GM23338 (cell line): ENCODE measurements around the gene MAPK12. TPM values are rescaled to one million over a fixed set of nuclear protein-coding genes. Genes with fewer than 3 reads are reported as not detected.

Experiments
- ATAC-seq: fragments of 200-7000 bp; cut with Tn5 transposase; 3 replicates; pipeline ENCODE4 v1.9.1; 2020
- DNase-seq: peaks from one replicate; pipeline ENCODE4 v3.0.0-alpha.2; 2015; ENCODE audit warnings: low spot score
- H2AFZ ChIP-seq: fragments of 200-600 bp; sonication (generic); 2 replicates; pipeline ENCODE4 v1.8.0; 2016; ENCODE audit warnings: antibody characterized with exemption, mild to moderate bottlenecking, moderate library complexity
- H3F3A ChIP-seq: fragments of 200-600 bp; sonication (generic); replicated peaks from 2 replicates; pipeline ENCODE4 v1.8.0; 2017; ENCODE audit warnings: antibody characterized with exemption, mixed run types, low read depth
- H3K27ac ChIP-seq: fragments of 200-600 bp; sonication (generic); 2 replicates; pipeline ENCODE4 v1.6.1; 2016; ENCODE audit warnings: low read depth
- H3K27me3 ChIP-seq: fragments of 200-600 bp; sonication (generic); 2 replicates; pipeline ENCODE4 v1.8.0; 2016; ENCODE audit warnings: mild to moderate bottlenecking, mixed run types, moderate library complexity; ENCODE audit not compliant: insufficient read depth
- H3K36me3 ChIP-seq: fragments of 200-600 bp; sonication (generic); 2 replicates; pipeline ENCODE4 v1.8.0; 2016; ENCODE audit warnings: mild to moderate bottlenecking; ENCODE audit not compliant: insufficient read depth
- H3K4me1 ChIP-seq: fragments of 200-600 bp; sonication (generic); 2 replicates; pipeline ENCODE4 v1.8.0; 2016; ENCODE audit warnings: mild to moderate bottlenecking, moderate library complexity; ENCODE audit not compliant: insufficient read depth
- H3K4me2 ChIP-seq: fragments of 200-600 bp; sonication (generic); 2 replicates; pipeline ENCODE4 v1.7.1; 2017; ENCODE audit warnings: mixed run types
- H3K4me3 ChIP-seq: fragments of 200-600 bp; sonication (generic); 2 replicates; pipeline ENCODE4 v1.6.1; 2016; ENCODE audit warnings: mixed run types
- H3K79me2 ChIP-seq: fragments of 200-600 bp; sonication (generic); replicated peaks from 2 replicates; pipeline ENCODE4 v1.8.0; 2017; ENCODE audit warnings: mild to moderate bottlenecking; ENCODE audit not compliant: insufficient read depth
- H3K9me2 ChIP-seq: fragments of 200-600 bp; sonication (generic); 2 replicates; pipeline ENCODE4 v1.8.0; 2017; ENCODE audit not compliant: insufficient read depth
- H4K20me1 ChIP-seq: fragments of 200-600 bp; sonication (generic); replicated peaks from 2 replicates; pipeline ENCODE4 v1.8.0; 2017; ENCODE audit warnings: mild to moderate bottlenecking; ENCODE audit not compliant: insufficient read depth
- H3K27ac Mint-ChIP-seq: 2 replicates; pipeline ENCODE4 v1.8.0; 2020; ENCODE audit warnings: inconsistent platforms, mild to moderate bottlenecking, moderate library complexity, mixed read lengths
- H3K27me3 Mint-ChIP-seq: 3 replicates; pipeline ENCODE4 v1.8.0; 2022; ENCODE audit warnings: low read depth, mild to moderate bottlenecking, moderate library complexity, mixed read lengths, inconsistent platforms; ENCODE audit not compliant: insufficient read depth, poor library complexity
- H3K36me3 Mint-ChIP-seq: 3 replicates; pipeline ENCODE4 v1.8.0; 2021; ENCODE audit warnings: low read depth, mild to moderate bottlenecking, inconsistent platforms, moderate library complexity, mixed read lengths
- H3K4me1 Mint-ChIP-seq: 3 replicates; pipeline ENCODE4 v1.8.0; 2020; ENCODE audit warnings: mild to moderate bottlenecking, inconsistent platforms, mixed read lengths
- H3K4me3 Mint-ChIP-seq: 3 replicates; pipeline ENCODE4 v1.8.0; 2021; ENCODE audit warnings: moderate library complexity, mild to moderate bottlenecking, inconsistent platforms, mixed read lengths
- H3K9me3 Mint-ChIP-seq: 3 replicates; pipeline ENCODE4 v1.8.0; 2020; ENCODE audit warnings: moderate library complexity, mild to moderate bottlenecking, inconsistent platforms, mixed read lengths
- CREB1 ChIP-seq: fragments of 250-450 bp; sonication (Bioruptor Pico); IDR thresholded peaks from 2 replicates; pipeline ENCODE4 v1.5.0; 2020; ENCODE audit warnings: low read depth, mild to moderate bottlenecking, moderate library complexity
- EZH2phosphoT487 ChIP-seq: fragments of 200-600 bp; sonication (generic); IDR thresholded peaks from one replicate; pipeline ENCODE4 v1.8.1; 2018; ENCODE audit warnings: antibody characterized with exemption; ENCODE audit not compliant: unreplicated experiment
- REST ChIP-seq: IDR thresholded peaks from one replicate; pipeline ENCODE4 v1.6.1; 2018; ENCODE audit warnings: antibody characterized with exemption; ENCODE audit not compliant: unreplicated experiment
- STAT1 ChIP-seq: IDR thresholded peaks from one replicate; pipeline ENCODE4 v1.6.1; 2016; ENCODE audit warnings: antibody characterized with exemption; ENCODE audit not compliant: unreplicated experiment
- ZNF114 ChIP-seq: fragments of 250-450 bp; sonication (Bioruptor Pico); IDR thresholded peaks from 2 replicates; pipeline ENCODE4 v1.5.0; 2020; ENCODE audit warnings: mild to moderate bottlenecking, moderate library complexity
- ZNF331 ChIP-seq: fragments of 250-450 bp; sonication (Bioruptor Pico); IDR thresholded peaks from 2 replicates; pipeline ENCODE4 v1.5.0; 2020; ENCODE audit warnings: low read depth, mild to moderate bottlenecking, moderate library complexity
- polyA plus RNA-seq: library from polyadenylated mRNA; unstranded; fragments of >200 nt; fragmentation: Nextera tagmentation; extraction: Ambion mirVana; gene quantifications from 2 replicates; pipeline ENCODE4 v1.2.1, GENCODE V29; 2016
- total RNA-seq: library from RNA; depleted of rRNA; stranded (reverse); fragments of >200 nt; shearing (Covaris generic); gene quantifications from 2 replicates; pipeline ENCODE4 v1.2.3, GENCODE V29; 2014
- TF ChIP-seq, protein P1 (sequence below): fragments of 250-450 bp; sonication (Bioruptor Pico); IDR thresholded peaks from 2 replicates; pipeline ENCODE4 v1.5.0; 2020; ENCODE audit warnings: mild to moderate bottlenecking, moderate library complexity
- TF ChIP-seq, protein P2 (sequence below): IDR thresholded peaks from 2 replicates; pipeline ENCODE4 v1.6.1; 2016; ENCODE audit warnings: antibody characterized with exemption

The MAPK12 gene
- total and polyA plus RNA-seq, 2 experiments from 2014 or later, result 10.4 to 26.1 TPM

DNA sequence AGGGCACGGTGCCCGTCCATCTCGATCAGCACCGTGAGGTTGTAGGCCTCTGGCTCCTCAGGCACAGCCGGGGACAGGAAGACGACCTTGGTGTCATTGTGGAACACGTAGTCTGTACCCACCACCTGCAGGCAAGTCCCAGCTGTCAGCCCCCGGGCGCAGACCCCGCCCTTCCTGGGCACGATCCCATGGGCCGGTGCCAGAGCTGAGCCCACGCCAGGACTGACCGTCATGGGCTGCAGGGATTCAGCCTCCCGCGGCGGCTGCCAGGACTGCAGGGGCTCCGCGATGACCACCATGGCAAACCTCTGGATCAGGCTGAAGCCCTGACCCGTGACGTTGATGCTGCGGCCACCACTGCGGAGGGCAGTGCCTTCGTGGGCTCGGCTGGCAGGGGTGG is 20.5 kb upstream of the MAPK12 start:
- Histone ChIP-seq H3K79me2 (no peaks in the 10 kb centered on the region), H3K4me2 (no peak overlapping the region), H3K4me3 (no peak overlapping the region), H3K9me2 (no peaks in the 10 kb centered on the region), H3K27ac (no peak overlapping the region), H2AFZ (no peak overlapping the region), H3K36me3 (0 out of 2 replicates have a peak, but pooled peaks cover 4% of the 10 kb centered on the region), H4K20me1 (no peaks in the 10 kb centered on the region), H3K27me3 (no peaks in the 10 kb centered on the region), H3F3A (no peaks in the 10 kb centered on the region), H3K4me1 (no peaks in the 10 kb centered on the region)
- Mint-ChIP-seq H3K27ac (no peak overlapping the region), H3K9me3 (peaks cover 2% of the 10 kb centered on the region; the same call in 1 of the 3 replicates), H3K27me3 (peaks cover 11% of the 10 kb centered on the region), H3K4me3 (no peak overlapping the region), H3K36me3 (peaks cover 50% of the 10 kb centered on the region), H3K4me1 (no peaks in the 10 kb centered on the region)
- DNase-seq, result no peak
- no peak for TF ChIP-seq EZH2phosphoT487
- no peak for TF ChIP-seq ZNF331
- TF ChIP-seq STAT1, result no peak
- no peak for TF ChIP-seq CREB1 (CRISPR knock-in tag)
- TF ChIP-seq, protein P1, sequence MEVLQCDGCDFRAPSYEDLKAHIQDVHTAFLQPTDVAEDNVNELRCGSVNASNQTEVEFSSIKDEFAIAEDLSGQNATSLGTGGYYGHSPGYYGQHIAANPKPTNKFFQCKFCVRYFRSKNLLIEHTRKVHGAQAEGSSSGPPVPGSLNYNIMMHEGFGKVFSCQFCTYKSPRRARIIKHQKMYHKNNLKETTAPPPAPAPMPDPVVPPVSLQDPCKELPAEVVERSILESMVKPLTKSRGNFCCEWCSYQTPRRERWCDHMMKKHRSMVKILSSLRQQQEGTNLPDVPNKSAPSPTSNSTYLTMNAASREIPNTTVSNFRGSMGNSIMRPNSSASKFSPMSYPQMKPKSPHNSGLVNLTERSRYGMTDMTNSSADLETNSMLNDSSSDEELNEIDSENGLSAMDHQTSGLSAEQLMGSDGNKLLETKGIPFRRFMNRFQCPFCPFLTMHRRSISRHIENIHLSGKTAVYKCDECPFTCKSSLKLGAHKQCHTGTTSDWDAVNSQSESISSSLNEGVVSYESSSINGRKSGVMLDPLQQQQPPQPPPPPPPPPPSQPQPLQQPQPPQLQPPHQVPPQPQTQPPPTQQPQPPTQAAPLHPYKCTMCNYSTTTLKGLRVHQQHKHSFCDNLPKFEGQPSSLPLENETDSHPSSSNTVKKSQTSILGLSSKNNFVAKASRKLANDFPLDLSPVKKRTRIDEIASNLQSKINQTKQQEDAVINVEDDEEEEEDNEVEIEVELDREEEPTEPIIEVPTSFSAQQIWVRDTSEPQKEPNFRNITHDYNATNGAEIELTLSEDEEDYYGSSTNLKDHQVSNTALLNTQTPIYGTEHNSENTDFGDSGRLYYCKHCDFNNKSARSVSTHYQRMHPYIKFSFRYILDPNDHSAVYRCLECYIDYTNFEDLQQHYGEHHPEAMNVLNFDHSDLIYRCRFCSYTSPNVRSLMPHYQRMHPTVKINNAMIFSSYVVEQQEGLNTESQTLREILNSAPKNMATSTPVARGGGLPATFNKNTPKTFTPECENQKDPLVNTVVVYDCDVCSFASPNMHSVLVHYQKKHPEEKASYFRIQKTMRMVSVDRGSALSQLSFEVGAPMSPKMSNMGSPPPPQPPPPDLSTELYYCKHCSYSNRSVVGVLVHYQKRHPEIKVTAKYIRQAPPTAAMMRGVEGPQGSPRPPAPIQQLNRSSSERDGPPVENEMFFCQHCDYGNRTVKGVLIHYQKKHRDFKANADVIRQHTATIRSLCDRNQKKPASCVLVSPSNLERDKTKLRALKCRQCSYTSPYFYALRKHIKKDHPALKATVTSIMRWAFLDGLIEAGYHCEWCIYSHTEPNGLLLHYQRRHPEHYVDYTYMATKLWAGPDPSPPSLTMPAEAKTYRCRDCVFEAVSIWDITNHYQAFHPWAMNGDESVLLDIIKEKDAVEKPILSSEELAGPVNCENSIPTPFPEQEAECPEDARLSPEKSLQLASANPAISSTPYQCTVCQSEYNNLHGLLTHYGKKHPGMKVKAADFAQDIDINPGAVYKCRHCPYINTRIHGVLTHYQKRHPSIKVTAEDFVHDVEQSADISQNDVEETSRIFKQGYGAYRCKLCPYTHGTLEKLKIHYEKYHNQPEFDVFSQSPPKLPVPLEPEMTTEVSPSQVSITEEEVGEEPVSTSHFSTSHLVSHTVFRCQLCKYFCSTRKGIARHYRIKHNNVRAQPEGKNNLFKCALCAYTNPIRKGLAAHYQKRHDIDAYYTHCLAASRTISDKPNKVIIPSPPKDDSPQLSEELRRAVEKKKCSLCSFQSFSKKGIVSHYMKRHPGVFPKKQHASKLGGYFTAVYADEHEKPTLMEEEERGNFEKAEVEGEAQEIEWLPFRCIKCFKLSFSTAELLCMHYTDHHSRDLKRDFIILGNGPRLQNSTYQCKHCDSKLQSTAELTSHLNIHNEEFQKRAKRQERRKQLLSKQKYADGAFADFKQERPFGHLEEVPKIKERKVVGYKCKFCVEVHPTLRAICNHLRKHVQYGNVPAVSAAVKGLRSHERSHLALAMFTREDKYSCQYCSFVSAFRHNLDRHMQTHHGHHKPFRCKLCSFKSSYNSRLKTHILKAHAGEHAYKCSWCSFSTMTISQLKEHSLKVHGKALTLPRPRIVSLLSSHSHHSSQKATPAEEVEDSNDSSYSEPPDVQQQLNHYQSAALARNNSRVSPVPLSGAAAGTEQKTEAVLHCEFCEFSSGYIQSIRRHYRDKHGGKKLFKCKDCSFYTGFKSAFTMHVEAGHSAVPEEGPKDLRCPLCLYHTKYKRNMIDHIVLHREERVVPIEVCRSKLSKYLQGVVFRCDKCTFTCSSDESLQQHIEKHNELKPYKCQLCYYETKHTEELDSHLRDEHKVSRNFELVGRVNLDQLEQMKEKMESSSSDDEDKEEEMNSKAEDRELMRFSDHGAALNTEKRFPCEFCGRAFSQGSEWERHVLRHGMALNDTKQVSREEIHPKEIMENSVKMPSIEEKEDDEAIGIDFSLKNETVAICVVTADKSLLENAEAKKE (CRISPR knock-in tag), result no peak
- ATAC-seq, result no peak

GRCh38 chr22:50281384-50281760 is 19.9 kb upstream of the MAPK12 start:
- H4K20me1 ChIP-seq, result no peaks in the 10 kb centered on the region

More at GRCh38 chr22:50281384-50281760, 19.9 kb upstream of the MAPK12 start:
- TF ChIP-seq ZNF114 (CRISPR knock-in tag), result no peak
- TF ChIP-seq STAT1, result no peak
- TF ChIP-seq, protein P2, sequence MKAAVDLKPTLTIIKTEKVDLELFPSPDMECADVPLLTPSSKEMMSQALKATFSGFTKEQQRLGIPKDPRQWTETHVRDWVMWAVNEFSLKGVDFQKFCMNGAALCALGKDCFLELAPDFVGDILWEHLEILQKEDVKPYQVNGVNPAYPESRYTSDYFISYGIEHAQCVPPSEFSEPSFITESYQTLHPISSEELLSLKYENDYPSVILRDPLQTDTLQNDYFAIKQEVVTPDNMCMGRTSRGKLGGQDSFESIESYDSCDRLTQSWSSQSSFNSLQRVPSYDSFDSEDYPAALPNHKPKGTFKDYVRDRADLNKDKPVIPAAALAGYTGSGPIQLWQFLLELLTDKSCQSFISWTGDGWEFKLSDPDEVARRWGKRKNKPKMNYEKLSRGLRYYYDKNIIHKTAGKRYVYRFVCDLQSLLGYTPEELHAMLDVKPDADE, result no peak
- no peak for TF ChIP-seq CREB1 (CRISPR knock-in tag)
- TF ChIP-seq REST, result no peak
- Mint-ChIP-seq H3K9me3 (peaks cover 8% of the 10 kb centered on the region; the same call in 2 of the 3 replicates), H3K27ac (no peak overlapping the region), H3K36me3 (peaks cover 56% of the 10 kb centered on the region), H3K27me3 (peaks cover 12% of the 10 kb centered on the region), H3K4me3 (no peak overlapping the region), H3K4me1 (no peaks in the 10 kb centered on the region)
- Histone ChIP-seq H3K4me1 (no peaks in the 10 kb centered on the region), H3K4me2 (no peak overlapping the region), H3K4me3 (no peak overlapping the region), H3F3A (no peaks in the 10 kb centered on the region), H3K36me3 (0 out of 2 replicates have a peak, but pooled peaks cover 7% of the 10 kb centered on the region), H3K9me2 (no peaks in the 10 kb centered on the region), H3K27me3 (no peaks in the 10 kb centered on the region), H2AFZ (no peak overlapping the region), H3K79me2 (no peaks in the 10 kb centered on the region), H3K27ac (no peak overlapping the region)
- ATAC-seq (no peak), DNase-seq (no peak)
